GM23338 (cell line): ENCODE results near the gene EFCAB12. TPM values are rescaled to one million over a fixed set of nuclear protein-coding genes. Genes with fewer than 3 reads are reported as not detected.

Source experiments
- ATAC-seq: fragments of 200-7000 bp; cut with Tn5 transposase; 3 replicates; pipeline ENCODE4 v1.9.1; 2020
- DNase-seq: peaks from one replicate; pipeline ENCODE4 v3.0.0-alpha.2; 2015; ENCODE audit warnings: low spot score
- H2AFZ ChIP-seq: fragments of 200-600 bp; sonication (generic); 2 replicates; pipeline ENCODE4 v1.8.0; 2016; ENCODE audit warnings: antibody characterized with exemption, mild to moderate bottlenecking, moderate library complexity
- H3F3A ChIP-seq: fragments of 200-600 bp; sonication (generic); replicated peaks from 2 replicates; pipeline ENCODE4 v1.8.0; 2017; ENCODE audit warnings: antibody characterized with exemption, mixed run types, low read depth
- H3K27ac ChIP-seq: fragments of 200-600 bp; sonication (generic); 2 replicates; pipeline ENCODE4 v1.6.1; 2016; ENCODE audit warnings: low read depth
- H3K27me3 ChIP-seq: fragments of 200-600 bp; sonication (generic); 2 replicates; pipeline ENCODE4 v1.8.0; 2016; ENCODE audit warnings: mild to moderate bottlenecking, mixed run types, moderate library complexity; ENCODE audit not compliant: insufficient read depth
- H3K36me3 ChIP-seq: fragments of 200-600 bp; sonication (generic); 2 replicates; pipeline ENCODE4 v1.8.0; 2016; ENCODE audit warnings: mild to moderate bottlenecking; ENCODE audit not compliant: insufficient read depth
- H3K4me1 ChIP-seq: fragments of 200-600 bp; sonication (generic); 2 replicates; pipeline ENCODE4 v1.8.0; 2016; ENCODE audit warnings: mild to moderate bottlenecking, moderate library complexity; ENCODE audit not compliant: insufficient read depth
- H3K4me2 ChIP-seq: fragments of 200-600 bp; sonication (generic); 2 replicates; pipeline ENCODE4 v1.7.1; 2017; ENCODE audit warnings: mixed run types
- H3K4me3 ChIP-seq: fragments of 200-600 bp; sonication (generic); 2 replicates; pipeline ENCODE4 v1.6.1; 2016; ENCODE audit warnings: mixed run types
- H3K79me2 ChIP-seq: fragments of 200-600 bp; sonication (generic); replicated peaks from 2 replicates; pipeline ENCODE4 v1.8.0; 2017; ENCODE audit warnings: mild to moderate bottlenecking; ENCODE audit not compliant: insufficient read depth
- H3K9me2 ChIP-seq: fragments of 200-600 bp; sonication (generic); 2 replicates; pipeline ENCODE4 v1.8.0; 2017; ENCODE audit not compliant: insufficient read depth
- H4K20me1 ChIP-seq: fragments of 200-600 bp; sonication (generic); replicated peaks from 2 replicates; pipeline ENCODE4 v1.8.0; 2017; ENCODE audit warnings: mild to moderate bottlenecking; ENCODE audit not compliant: insufficient read depth
- H3K27ac Mint-ChIP-seq: 2 replicates; pipeline ENCODE4 v1.8.0; 2020; ENCODE audit warnings: inconsistent platforms, mild to moderate bottlenecking, moderate library complexity, mixed read lengths
- H3K27me3 Mint-ChIP-seq: 3 replicates; pipeline ENCODE4 v1.8.0; 2022; ENCODE audit warnings: low read depth, mild to moderate bottlenecking, moderate library complexity, mixed read lengths, inconsistent platforms; ENCODE audit not compliant: insufficient read depth, poor library complexity
- H3K36me3 Mint-ChIP-seq: 3 replicates; pipeline ENCODE4 v1.8.0; 2021; ENCODE audit warnings: low read depth, mild to moderate bottlenecking, inconsistent platforms, moderate library complexity, mixed read lengths
- H3K4me1 Mint-ChIP-seq: 3 replicates; pipeline ENCODE4 v1.8.0; 2020; ENCODE audit warnings: mild to moderate bottlenecking, inconsistent platforms, mixed read lengths
- H3K4me3 Mint-ChIP-seq: 3 replicates; pipeline ENCODE4 v1.8.0; 2021; ENCODE audit warnings: moderate library complexity, mild to moderate bottlenecking, inconsistent platforms, mixed read lengths
- H3K9me3 Mint-ChIP-seq: 3 replicates; pipeline ENCODE4 v1.8.0; 2020; ENCODE audit warnings: moderate library complexity, mild to moderate bottlenecking, inconsistent platforms, mixed read lengths
- CREB1 ChIP-seq: fragments of 250-450 bp; sonication (Bioruptor Pico); IDR thresholded peaks from 2 replicates; pipeline ENCODE4 v1.5.0; 2020; ENCODE audit warnings: low read depth, mild to moderate bottlenecking, moderate library complexity
- CTCF ChIP-seq, 2 experiments: fragments of 200-600 bp in 1 of 2; sonication (generic) in 1 of 2; conservative IDR thresholded peaks; 2 replicates each; pipeline versions ENCODE4 v1.5.1 to v1.6.1; 2016 to 2017; ENCODE audit warnings: antibody characterized with exemption in 2 of 2, low read depth in 2 of 2, mild to moderate bottlenecking in 2 of 2, moderate library complexity in 1 of 2
- ETS1 ChIP-seq: IDR thresholded peaks from 2 replicates; pipeline ENCODE4 v1.6.1; 2016; ENCODE audit warnings: antibody characterized with exemption
- EZH2 ChIP-seq: fragments of 200-600 bp; sonication (generic); IDR thresholded peaks from one replicate; pipeline ENCODE4 v1.8.0; 2017; ENCODE audit warnings: antibody characterized with exemption, mild to moderate bottlenecking, low read depth; ENCODE audit not compliant: unreplicated experiment
- EZH2phosphoT487 ChIP-seq: fragments of 200-600 bp; sonication (generic); IDR thresholded peaks from one replicate; pipeline ENCODE4 v1.8.1; 2018; ENCODE audit warnings: antibody characterized with exemption; ENCODE audit not compliant: unreplicated experiment
- JUNB ChIP-seq: IDR thresholded peaks from one replicate; pipeline ENCODE4 v1.6.1; 2016; ENCODE audit warnings: antibody characterized with exemption; ENCODE audit not compliant: unreplicated experiment
- NANOG ChIP-seq: IDR thresholded peaks from 2 replicates; pipeline ENCODE4 v1.6.1; 2016; ENCODE audit warnings: antibody characterized with exemption, borderline replicate concordance
- POLR2AphosphoS5 ChIP-seq: IDR thresholded peaks from 2 replicates; pipeline ENCODE4 v1.6.1; 2016; ENCODE audit warnings: antibody characterized with exemption, low read depth
- STAT1 ChIP-seq: IDR thresholded peaks from one replicate; pipeline ENCODE4 v1.6.1; 2016; ENCODE audit warnings: antibody characterized with exemption; ENCODE audit not compliant: unreplicated experiment
- ZNF114 ChIP-seq: fragments of 250-450 bp; sonication (Bioruptor Pico); IDR thresholded peaks from 2 replicates; pipeline ENCODE4 v1.5.0; 2020; ENCODE audit warnings: mild to moderate bottlenecking, moderate library complexity
- ZNF331 ChIP-seq: fragments of 250-450 bp; sonication (Bioruptor Pico); IDR thresholded peaks from 2 replicates; pipeline ENCODE4 v1.5.0; 2020; ENCODE audit warnings: low read depth, mild to moderate bottlenecking, moderate library complexity
- ZNF462 ChIP-seq: fragments of 250-450 bp; sonication (Bioruptor Pico); IDR thresholded peaks from 2 replicates; pipeline ENCODE4 v1.5.0; 2020; ENCODE audit warnings: mild to moderate bottlenecking, moderate library complexity
- polyA plus RNA-seq: library from polyadenylated mRNA; unstranded; fragments of >200 nt; fragmentation: Nextera tagmentation; extraction: Ambion mirVana; gene quantifications from 2 replicates; pipeline ENCODE4 v1.2.1, GENCODE V29; 2016
- total RNA-seq: library from RNA; depleted of rRNA; stranded (reverse); fragments of >200 nt; shearing (Covaris generic); gene quantifications from 2 replicates; pipeline ENCODE4 v1.2.3, GENCODE V29; 2014
- TF ChIP-seq, protein P1 (sequence below): IDR thresholded peaks from one replicate; pipeline ENCODE4 v1.6.1; 2018; ENCODE audit warnings: antibody characterized with exemption; ENCODE audit not compliant: unreplicated experiment

Gene EFCAB12
- total and polyA plus RNA-seq, 2 experiments from 2014 or later, result 0.24 to 0.65 TPM

DNA sequence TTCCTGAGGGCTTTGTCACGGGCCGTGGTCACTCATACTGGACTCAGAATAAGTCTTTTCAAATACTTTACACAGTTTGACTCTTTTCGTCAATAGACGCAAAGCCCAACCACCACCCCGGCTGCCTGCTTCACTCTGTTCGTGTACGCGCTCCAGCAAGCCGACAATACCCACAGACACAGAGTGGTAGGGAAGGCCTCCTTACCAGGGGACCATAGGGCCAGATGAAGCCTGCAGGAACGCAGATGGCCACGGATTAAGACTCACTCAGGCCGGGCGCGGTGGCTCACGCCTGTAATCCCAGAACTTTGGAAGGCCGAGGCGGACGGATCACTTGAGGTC lies 29.7 kb downstream of the EFCAB12 start:
- peak overlapping the region; percentile 100 for H3K4me2 ChIP-seq
- peak; percentile 49 for ATAC-seq
- H3K4me3 ChIP-seq, result peak overlapping the region; percentile 87
- no peaks in the 10 kb centered on the region for H3K27me3 ChIP-seq
- Mint-ChIP-seq H3K9me3 (no peaks in the 10 kb centered on the region; the same call in 2 of the 3 replicates), H3K36me3 (peaks cover 14% of the 10 kb centered on the region), H3K4me3 (peak overlapping the region; percentile 99), H3K27ac (peak overlapping the region; percentile 99), H3K27me3 (peaks cover 9% of the 10 kb centered on the region), H3K4me1 (peaks cover 12% of the 10 kb centered on the region)
- H3K9me2 ChIP-seq, result no peaks in the 10 kb centered on the region
- no peaks in the 10 kb centered on the region for H3F3A ChIP-seq
- H2AFZ ChIP-seq, result peak overlapping the region; percentile 24; the same call in 1 of the 2 replicates
- H3K27ac ChIP-seq, result peak overlapping the region; percentile 14; the same call in 1 of the 2 replicates
- TF ChIP-seq EZH2phosphoT487 (no peak), POLR2AphosphoS5 (no peak), ETS1 (no peak), ZNF331 (CRISPR knock-in tag) (no peak), ZNF114 (CRISPR knock-in tag) (no peak), STAT1 (no peak), CTCF (conservative IDR thresholded peaks at IDR 0.05; ENCODE audit: low read depth in 2 of 2) (no peak), JUNB (no peak), NANOG (no peak), CREB1 (CRISPR knock-in tag) (no peak), ZNF462 (no peak), EZH2 (no peak)
- TF ChIP-seq, protein P1, sequence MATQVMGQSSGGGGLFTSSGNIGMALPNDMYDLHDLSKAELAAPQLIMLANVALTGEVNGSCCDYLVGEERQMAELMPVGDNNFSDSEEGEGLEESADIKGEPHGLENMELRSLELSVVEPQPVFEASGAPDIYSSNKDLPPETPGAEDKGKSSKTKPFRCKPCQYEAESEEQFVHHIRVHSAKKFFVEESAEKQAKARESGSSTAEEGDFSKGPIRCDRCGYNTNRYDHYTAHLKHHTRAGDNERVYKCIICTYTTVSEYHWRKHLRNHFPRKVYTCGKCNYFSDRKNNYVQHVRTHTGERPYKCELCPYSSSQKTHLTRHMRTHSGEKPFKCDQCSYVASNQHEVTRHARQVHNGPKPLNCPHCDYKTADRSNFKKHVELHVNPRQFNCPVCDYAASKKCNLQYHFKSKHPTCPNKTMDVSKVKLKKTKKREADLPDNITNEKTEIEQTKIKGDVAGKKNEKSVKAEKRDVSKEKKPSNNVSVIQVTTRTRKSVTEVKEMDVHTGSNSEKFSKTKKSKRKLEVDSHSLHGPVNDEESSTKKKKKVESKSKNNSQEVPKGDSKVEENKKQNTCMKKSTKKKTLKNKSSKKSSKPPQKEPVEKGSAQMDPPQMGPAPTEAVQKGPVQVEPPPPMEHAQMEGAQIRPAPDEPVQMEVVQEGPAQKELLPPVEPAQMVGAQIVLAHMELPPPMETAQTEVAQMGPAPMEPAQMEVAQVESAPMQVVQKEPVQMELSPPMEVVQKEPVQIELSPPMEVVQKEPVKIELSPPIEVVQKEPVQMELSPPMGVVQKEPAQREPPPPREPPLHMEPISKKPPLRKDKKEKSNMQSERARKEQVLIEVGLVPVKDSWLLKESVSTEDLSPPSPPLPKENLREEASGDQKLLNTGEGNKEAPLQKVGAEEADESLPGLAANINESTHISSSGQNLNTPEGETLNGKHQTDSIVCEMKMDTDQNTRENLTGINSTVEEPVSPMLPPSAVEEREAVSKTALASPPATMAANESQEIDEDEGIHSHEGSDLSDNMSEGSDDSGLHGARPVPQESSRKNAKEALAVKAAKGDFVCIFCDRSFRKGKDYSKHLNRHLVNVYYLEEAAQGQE, result no peak
- peak; percentile 22 for DNase-seq
- peaks cover 5% of the 10 kb centered on the region; the same call in 1 of the 2 replicates for H3K4me1 ChIP-seq
- H3K36me3 ChIP-seq, result no peaks in the 10 kb centered on the region
- H4K20me1 ChIP-seq, result peaks cover 13% of the 10 kb centered on the region; the same call in 1 of the 2 replicates
- peaks cover 45% of the 10 kb centered on the region for H3K79me2 ChIP-seq
